Ishikawa (cell line): ENCODE results near the gene SYS1.
A peak's percentile ranks its signal among the peaks of the same experiment; 100 is the strongest.

Source experiments
- CEBPB ChIP-seq: IDR thresholded peaks from 2 replicates; pipeline ENCODE4 v1.6.1; 2012
- CREB1 ChIP-seq: IDR thresholded peaks from 2 replicates; pipeline ENCODE4 v1.6.1; 2012; ENCODE audit warnings: low read depth
- EGR1 ChIP-seq: IDR thresholded peaks from 2 replicates; pipeline ENCODE4 v1.6.1; 2012
- EP300 ChIP-seq: IDR thresholded peaks from 2 replicates; pipeline ENCODE4 v1.6.1; 2012; ENCODE audit warnings: borderline replicate concordance
- FOXM1 ChIP-seq: IDR thresholded peaks from 2 replicates; pipeline ENCODE4 v1.6.1; 2012; ENCODE audit warnings: low read depth, borderline replicate concordance
- MAX ChIP-seq: IDR thresholded peaks from 2 replicates; pipeline ENCODE4 v1.6.1; 2012
- NFIC ChIP-seq: IDR thresholded peaks from 2 replicates; pipeline ENCODE4 v1.6.1; 2012
- RAD21 ChIP-seq: IDR thresholded peaks from 2 replicates; pipeline ENCODE4 v1.6.1; 2012; ENCODE audit warnings: low read depth
- TAF1 ChIP-seq: IDR thresholded peaks from 2 replicates; pipeline ENCODE4 v1.6.1; 2012; ENCODE audit warnings: low read depth, mild to moderate bottlenecking
- TCF12 ChIP-seq: IDR thresholded peaks from 2 replicates; pipeline ENCODE4 v1.6.1; 2012; ENCODE audit warnings: low read depth
- TEAD4 ChIP-seq: IDR thresholded peaks from 2 replicates; pipeline ENCODE4 v1.6.1; 2012
- YY1 ChIP-seq: IDR thresholded peaks from 2 replicates; pipeline ENCODE4 v1.6.1; 2012; ENCODE audit warnings: low read depth
- ZBTB7A ChIP-seq: IDR thresholded peaks from 2 replicates; pipeline ENCODE4 v1.6.1; 2012; ENCODE audit warnings: low read depth
- TF ChIP-seq, protein P1 (sequence below): IDR thresholded peaks from 2 replicates; pipeline ENCODE4 v1.6.1; 2012; ENCODE audit warnings: low read depth, mild to moderate bottlenecking
- TF ChIP-seq, protein P2 (sequence below): IDR thresholded peaks from 2 replicates; pipeline ENCODE4 v1.6.1; 2012

The SYS1 gene

GRCh38 chr20:45320948-45321595 is 41.9 kb upstream of the SYS1 start:
- no peak for TF ChIP-seq EGR1
- no peak for TF ChIP-seq MAX
- TF ChIP-seq ZBTB7A, result no peak
- TF ChIP-seq RAD21, result no peak
- TF ChIP-seq CEBPB, result no peak
- TF ChIP-seq, protein P1, sequence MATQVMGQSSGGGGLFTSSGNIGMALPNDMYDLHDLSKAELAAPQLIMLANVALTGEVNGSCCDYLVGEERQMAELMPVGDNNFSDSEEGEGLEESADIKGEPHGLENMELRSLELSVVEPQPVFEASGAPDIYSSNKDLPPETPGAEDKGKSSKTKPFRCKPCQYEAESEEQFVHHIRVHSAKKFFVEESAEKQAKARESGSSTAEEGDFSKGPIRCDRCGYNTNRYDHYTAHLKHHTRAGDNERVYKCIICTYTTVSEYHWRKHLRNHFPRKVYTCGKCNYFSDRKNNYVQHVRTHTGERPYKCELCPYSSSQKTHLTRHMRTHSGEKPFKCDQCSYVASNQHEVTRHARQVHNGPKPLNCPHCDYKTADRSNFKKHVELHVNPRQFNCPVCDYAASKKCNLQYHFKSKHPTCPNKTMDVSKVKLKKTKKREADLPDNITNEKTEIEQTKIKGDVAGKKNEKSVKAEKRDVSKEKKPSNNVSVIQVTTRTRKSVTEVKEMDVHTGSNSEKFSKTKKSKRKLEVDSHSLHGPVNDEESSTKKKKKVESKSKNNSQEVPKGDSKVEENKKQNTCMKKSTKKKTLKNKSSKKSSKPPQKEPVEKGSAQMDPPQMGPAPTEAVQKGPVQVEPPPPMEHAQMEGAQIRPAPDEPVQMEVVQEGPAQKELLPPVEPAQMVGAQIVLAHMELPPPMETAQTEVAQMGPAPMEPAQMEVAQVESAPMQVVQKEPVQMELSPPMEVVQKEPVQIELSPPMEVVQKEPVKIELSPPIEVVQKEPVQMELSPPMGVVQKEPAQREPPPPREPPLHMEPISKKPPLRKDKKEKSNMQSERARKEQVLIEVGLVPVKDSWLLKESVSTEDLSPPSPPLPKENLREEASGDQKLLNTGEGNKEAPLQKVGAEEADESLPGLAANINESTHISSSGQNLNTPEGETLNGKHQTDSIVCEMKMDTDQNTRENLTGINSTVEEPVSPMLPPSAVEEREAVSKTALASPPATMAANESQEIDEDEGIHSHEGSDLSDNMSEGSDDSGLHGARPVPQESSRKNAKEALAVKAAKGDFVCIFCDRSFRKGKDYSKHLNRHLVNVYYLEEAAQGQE, result no peak
- no peak for TF ChIP-seq NFIC
- no peak for TF ChIP-seq EP300
- TF ChIP-seq TCF12, result no peak
- no peak for TF ChIP-seq TAF1
- no peak for TF ChIP-seq YY1
- TF ChIP-seq CREB1, result no peak

DNA sequence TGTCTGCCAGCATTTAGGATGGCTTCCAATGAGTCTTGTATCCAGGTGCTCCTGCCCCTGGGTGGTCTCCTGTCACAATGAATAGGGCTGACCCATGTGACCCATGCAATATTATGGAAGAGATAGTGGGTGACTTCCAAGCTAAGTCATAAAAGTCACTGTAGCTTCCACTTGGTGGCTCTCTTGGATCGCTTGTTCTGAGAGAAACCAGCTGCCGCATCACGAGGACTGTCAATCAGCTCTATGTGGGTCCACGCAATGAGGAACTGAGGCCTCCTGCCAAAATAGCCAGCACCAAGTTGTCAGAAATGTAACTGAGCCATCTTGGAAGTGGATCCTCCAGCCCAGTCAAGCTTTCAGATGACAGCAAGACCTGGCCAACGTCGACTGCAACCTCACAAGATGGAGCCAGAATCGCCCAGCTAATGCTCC is 40.0 kb upstream of the SYS1 start:
- TF ChIP-seq, protein P2, sequence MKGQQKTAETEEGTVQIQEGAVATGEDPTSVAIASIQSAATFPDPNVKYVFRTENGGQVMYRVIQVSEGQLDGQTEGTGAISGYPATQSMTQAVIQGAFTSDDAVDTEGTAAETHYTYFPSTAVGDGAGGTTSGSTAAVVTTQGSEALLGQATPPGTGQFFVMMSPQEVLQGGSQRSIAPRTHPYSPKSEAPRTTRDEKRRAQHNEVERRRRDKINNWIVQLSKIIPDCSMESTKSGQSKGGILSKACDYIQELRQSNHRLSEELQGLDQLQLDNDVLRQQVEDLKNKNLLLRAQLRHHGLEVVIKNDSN, result 0 out of 2 replicates have a peak, but pooled peaks have one; percentile 14
- TF ChIP-seq RAD21, result peak; percentile 69
- TF ChIP-seq CEBPB, result no peak

DNA sequence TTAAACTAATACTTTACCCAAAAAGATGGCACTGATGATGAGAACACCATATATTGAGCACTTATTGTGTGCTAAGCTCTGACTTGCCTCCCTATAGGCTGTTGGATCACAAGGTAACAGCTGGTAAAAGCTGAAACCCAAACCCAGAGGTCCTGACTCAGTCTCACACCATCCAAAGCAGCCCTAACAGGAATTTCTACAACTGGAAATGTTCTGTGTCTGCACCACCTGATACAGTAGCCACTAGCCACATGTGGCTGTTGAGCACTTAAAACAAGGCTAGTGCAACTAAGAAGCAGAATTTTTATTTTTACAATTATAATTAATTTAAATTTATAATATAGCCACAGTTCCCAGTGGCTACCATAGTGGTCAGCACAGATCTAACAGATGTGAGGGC is 39.2 kb upstream of the SYS1 start:
- TF ChIP-seq CEBPB (no peak), FOXM1 (no peak), EP300 (no peak), CREB1 (no peak), YY1 (no peak), ZBTB7A (no peak), RAD21 (no peak), TEAD4 (no peak), EGR1 (no peak), TAF1 (no peak), MAX (no peak), NFIC (no peak), TCF12 (no peak)
- TF ChIP-seq, protein P1, result no peak
- TF ChIP-seq, protein P2, result no peak

- TF ChIP-seq FOXM1, result no peak
- TF ChIP-seq, protein P1, result no peak
- no peak for TF ChIP-seq RAD21
- TF ChIP-seq ZBTB7A, result no peak
- TF ChIP-seq TEAD4, result no peak
- TF ChIP-seq TCF12, result no peak
- TF ChIP-seq YY1, result no peak
- TF ChIP-seq, protein P2, result no peak
- TF ChIP-seq TAF1, result no peak
- no peak for TF ChIP-seq MAX
- no peak for TF ChIP-seq EGR1
- TF ChIP-seq CREB1, result no peak
- no peak for TF ChIP-seq CEBPB
- TF ChIP-seq NFIC, result no peak
- TF ChIP-seq EP300, result no peak
Observed at GRCh38 chr20:45325371-45325770, 37.6 kb upstream of the SYS1 start.
